NAMALWA (cell line): Measurements from ENCODE around the gene C7orf25.

Experiments
- DNase-seq: peaks from one replicate; pipeline ENCODE4 v3.0.0-alpha.2; 2015; ENCODE audit warnings: low spot score

C7orf25 gene

GRCh38 chr7:42911454-42912447 is at the start of gene C7orf25:
Gene C7orf25 (minus strand): TSS chr7:42912070. CDS start chr7:42910900, 1,170 bp downstream.
- DNase-seq: peak; percentile 97

GRCh38 chr7:42961170-42961569 is 49.3 kb upstream of the C7orf25 start:
- DNase-seq: no peak

- DNase-seq: no peak
Measured at GRCh38 chr7:42960762-42961161, 48.9 kb upstream of the C7orf25 start.

GRCh38 chr7:42959549-42959948 is 47.7 kb upstream of the C7orf25 start:
- no peak for DNase-seq

- peak; percentile 11 for DNase-seq
Measured at GRCh38 chr7:42956062-42956461, 44.2 kb upstream of the C7orf25 start.

GRCh38 chr7:42953994-42954393 is 42.1 kb upstream of the C7orf25 start:
- DNase-seq: no peak

GRCh38 chr7:42952328-42952727 is 40.5 kb upstream of the C7orf25 start:
- no peak for DNase-seq

- DNase-seq: no peak
Measured at GRCh38 chr7:42950417-42950816, 38.5 kb upstream of the C7orf25 start.

GRCh38 chr7:42947521-42947920 is 35.7 kb upstream of the C7orf25 start:
- DNase-seq: no peak

GRCh38 chr7:42946627-42946950 is 34.7 kb upstream of the C7orf25 start:
- no peak for DNase-seq

- no peak for DNase-seq
Measured at GRCh38 chr7:42945821-42946626, 34.2 kb upstream of the C7orf25 start.

- DNase-seq: peak; percentile 87
Measured at GRCh38 chr7:42940985-42941847, 29.3 kb upstream of the C7orf25 start.

- no peak for DNase-seq
Measured at GRCh38 chr7:42939457-42940240, 27.8 kb upstream of the C7orf25 start.

GRCh38 chr7:42935861-42936260 is 24.0 kb upstream of the C7orf25 start:
- DNase-seq: no peak

- no peak for DNase-seq
Measured at GRCh38 chr7:42934291-42934690, 22.4 kb upstream of the C7orf25 start.

- peak; percentile 53 for DNase-seq
Measured at GRCh38 chr7:42932811-42933591, 21.1 kb upstream of the C7orf25 start.

GRCh38 chr7:42931834-42932651 is 20.2 kb upstream of the C7orf25 start, which contains the start of the genes MRPL32 and PSMA2:
Gene MRPL32 (plus strand): TSS chr7:42932376. CDS start chr7:42932387, 11 bp downstream.
Gene PSMA2 (minus strand): TSS chr7:42932174. CDS start chr7:42932158, 16 bp downstream.
- peak; percentile 99 for DNase-seq

GRCh38 chr7:42931447-42931833 is 19.6 kb upstream of the C7orf25 start:
- peak; percentile 70 for DNase-seq

GRCh38 chr7:42930889-42931288 is 19.0 kb upstream of the C7orf25 start:
- peak; percentile 24 for DNase-seq
